Type B pancreatic cell (in vitro differentiated cells): Measurements from ENCODE around the gene BAAT. TPM values are rescaled to one million over a fixed set of nuclear protein-coding genes. Genes with fewer than 3 reads are reported as not detected.

Source experiments
- DNase-seq: peaks from one replicate; pipeline ENCODE4 v3.0.0; 2021; ENCODE audit warnings: mixed read lengths; ENCODE audit not compliant: unreplicated experiment; ENCODE audit errors: extremely low spot score
- H3K27ac Mint-ChIP-seq: 2 replicates; pipeline ENCODE4 v1.8.0; 2021; ENCODE audit warnings: mild to moderate bottlenecking, mixed read lengths
- H3K27me3 Mint-ChIP-seq: 2 replicates; pipeline ENCODE4 v1.8.0; 2021; ENCODE audit warnings: mixed read lengths
- H3K36me3 Mint-ChIP-seq: 2 replicates; pipeline ENCODE4 v1.8.0; 2021; ENCODE audit warnings: mixed read lengths
- H3K4me1 Mint-ChIP-seq: one replicate; pipeline ENCODE4 v1.8.0; 2021; ENCODE audit warnings: mixed read lengths; ENCODE audit not compliant: unreplicated experiment
- H3K4me3 Mint-ChIP-seq: 2 replicates; pipeline ENCODE4 v1.8.0; 2021; ENCODE audit warnings: mild to moderate bottlenecking, mixed read lengths
- H3K9me3 Mint-ChIP-seq: 2 replicates; pipeline ENCODE4 v1.8.0; 2021; ENCODE audit warnings: mixed read lengths
- total RNA-seq: library from RNA; stranded (reverse); gene quantifications from 2 replicates; pipeline ENCODE4 v1.2.1, GENCODE V29; 2021; ENCODE audit warnings: low replicate concordance
- TF ChIP-seq, protein P1 (sequence below): fragments of 200-600 bp; sonication (generic); conservative IDR thresholded peaks from 2 replicates; pipeline ENCODE4 v1.5.0; 2021; ENCODE audit warnings: antibody characterized with exemption, mild to moderate bottlenecking

Gene BAAT
- total RNA-seq, 1 donor from 2014 or later: 0.53 TPM

DNA sequence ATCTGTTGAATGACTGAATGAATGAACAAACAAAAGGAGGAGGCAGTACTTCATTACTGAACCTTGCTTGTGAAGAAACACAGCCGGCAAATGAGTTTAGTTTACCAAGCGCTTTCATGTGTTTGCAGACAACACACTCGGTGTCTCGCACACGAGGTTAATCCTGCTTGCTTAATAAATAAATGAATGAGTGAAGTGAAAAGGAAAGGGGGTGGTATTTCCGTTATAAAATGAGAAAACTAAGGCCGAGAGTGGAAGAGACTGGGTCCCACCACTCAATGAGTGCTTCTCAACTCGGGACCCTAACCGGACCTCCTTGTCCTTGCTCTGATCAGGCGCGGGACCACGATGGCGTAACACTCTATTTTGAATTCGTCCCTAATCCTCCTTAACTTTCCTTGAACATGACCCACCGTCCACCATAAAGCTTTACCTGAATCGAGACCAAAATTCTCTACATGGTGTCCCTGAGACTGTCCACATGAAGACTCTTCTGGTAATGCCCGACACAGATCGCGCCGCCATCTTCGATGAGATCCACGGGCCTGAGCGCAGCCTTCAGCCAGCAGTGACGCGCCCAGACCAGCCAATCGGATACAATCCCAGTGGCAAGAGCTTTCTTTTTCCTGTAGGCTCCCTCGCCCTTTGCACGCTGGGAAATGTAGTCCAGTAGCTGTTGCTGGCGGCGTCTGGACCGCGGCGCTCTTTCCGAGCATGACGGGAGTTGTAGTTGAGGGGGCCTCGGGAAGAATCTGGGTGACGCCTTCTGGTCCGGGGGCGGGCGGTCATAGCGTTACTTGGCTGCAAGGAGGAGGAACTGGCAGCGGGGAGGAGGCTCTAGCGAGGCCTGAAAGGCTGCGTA lies 13.5 kb upstream of the BAAT start, which contains the start of the genes MRPL50 and ZNF189:
TSS of gene MRPL50 (minus strand) at position 551 of the 862 bp plus-strand sequence. CDS start at position 525, 26 bp downstream.
TSS of gene ZNF189 (plus strand) at position 784 of the 862 bp plus-strand sequence. CDS start 306 bp downstream, outside the sequence.
- TF ChIP-seq, protein P1, sequence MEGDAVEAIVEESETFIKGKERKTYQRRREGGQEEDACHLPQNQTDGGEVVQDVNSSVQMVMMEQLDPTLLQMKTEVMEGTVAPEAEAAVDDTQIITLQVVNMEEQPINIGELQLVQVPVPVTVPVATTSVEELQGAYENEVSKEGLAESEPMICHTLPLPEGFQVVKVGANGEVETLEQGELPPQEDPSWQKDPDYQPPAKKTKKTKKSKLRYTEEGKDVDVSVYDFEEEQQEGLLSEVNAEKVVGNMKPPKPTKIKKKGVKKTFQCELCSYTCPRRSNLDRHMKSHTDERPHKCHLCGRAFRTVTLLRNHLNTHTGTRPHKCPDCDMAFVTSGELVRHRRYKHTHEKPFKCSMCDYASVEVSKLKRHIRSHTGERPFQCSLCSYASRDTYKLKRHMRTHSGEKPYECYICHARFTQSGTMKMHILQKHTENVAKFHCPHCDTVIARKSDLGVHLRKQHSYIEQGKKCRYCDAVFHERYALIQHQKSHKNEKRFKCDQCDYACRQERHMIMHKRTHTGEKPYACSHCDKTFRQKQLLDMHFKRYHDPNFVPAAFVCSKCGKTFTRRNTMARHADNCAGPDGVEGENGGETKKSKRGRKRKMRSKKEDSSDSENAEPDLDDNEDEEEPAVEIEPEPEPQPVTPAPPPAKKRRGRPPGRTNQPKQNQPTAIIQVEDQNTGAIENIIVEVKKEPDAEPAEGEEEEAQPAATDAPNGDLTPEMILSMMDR: no peak
- peak; percentile 94 for DNase-seq
- H3K4me3 Mint-ChIP-seq: peak within 1 kb of the TSS; percentile 99
- H3K27ac Mint-ChIP-seq: peak within 1 kb of the TSS; percentile 99
- H3K4me1 Mint-ChIP-seq: peaks cover 31% of the 10 kb centered on the region
- no peaks in the 10 kb centered on the region for H3K27me3 Mint-ChIP-seq
- peaks cover 34% of the 10 kb centered on the region for H3K9me3 Mint-ChIP-seq
- H3K36me3 Mint-ChIP-seq: peaks cover 76% of the 10 kb centered on the region

DNA sequence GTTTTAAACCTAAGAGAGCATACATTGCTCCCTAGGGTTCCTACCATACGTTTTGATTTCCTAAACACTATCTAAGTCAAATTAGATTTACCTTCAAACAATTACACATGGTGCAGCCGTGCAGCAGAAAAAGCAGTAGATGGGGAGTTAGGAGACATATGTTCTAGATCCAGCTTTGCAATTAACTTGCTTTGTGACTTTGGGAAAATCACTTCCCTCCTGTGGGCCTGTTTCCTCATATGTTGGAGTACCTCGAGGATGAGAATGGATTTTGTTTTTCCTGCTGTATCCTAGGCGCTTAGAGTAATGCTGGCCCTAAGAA lies 12.9 kb upstream of the BAAT start:
- Mint-ChIP-seq H3K36me3 (peaks cover 76% of the 10 kb centered on the region), H3K27ac (peak overlapping the region; percentile 99), H3K4me3 (peak overlapping the region; percentile 99), H3K9me3 (peaks cover 30% of the 10 kb centered on the region), H3K27me3 (no peaks in the 10 kb centered on the region), H3K4me1 (peaks cover 31% of the 10 kb centered on the region)
- TF ChIP-seq, protein P1: no peak
- DNase-seq: no peak

DNA sequence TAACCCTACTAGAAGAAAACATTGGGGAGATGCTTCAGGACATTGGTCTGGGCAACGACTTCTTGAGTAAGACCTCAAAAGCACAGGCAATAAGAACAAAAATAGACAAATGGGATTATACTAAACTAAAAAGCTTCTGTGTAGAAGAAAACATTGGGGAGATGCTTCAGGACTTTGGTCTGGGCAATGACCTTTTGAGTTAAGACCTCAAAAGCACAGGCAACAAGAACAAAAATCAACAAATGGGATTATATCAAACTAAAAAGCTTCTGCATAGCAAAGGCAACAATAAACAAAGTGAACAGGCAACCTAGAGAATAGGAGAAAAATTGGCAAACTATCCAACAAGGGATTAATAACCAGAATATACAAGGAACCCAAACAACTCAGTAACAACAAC lies 9.9 kb upstream of the BAAT start:
- Mint-ChIP-seq H3K27ac (no peak overlapping the region), H3K4me3 (peak overlapping the region; percentile 6), H3K9me3 (peaks cover 13% of the 10 kb centered on the region), H3K27me3 (no peaks in the 10 kb centered on the region), H3K4me1 (peaks cover 14% of the 10 kb centered on the region), H3K36me3 (peaks cover 75% of the 10 kb centered on the region)
- no peak for DNase-seq
- TF ChIP-seq, protein P1: no peak

DNA sequence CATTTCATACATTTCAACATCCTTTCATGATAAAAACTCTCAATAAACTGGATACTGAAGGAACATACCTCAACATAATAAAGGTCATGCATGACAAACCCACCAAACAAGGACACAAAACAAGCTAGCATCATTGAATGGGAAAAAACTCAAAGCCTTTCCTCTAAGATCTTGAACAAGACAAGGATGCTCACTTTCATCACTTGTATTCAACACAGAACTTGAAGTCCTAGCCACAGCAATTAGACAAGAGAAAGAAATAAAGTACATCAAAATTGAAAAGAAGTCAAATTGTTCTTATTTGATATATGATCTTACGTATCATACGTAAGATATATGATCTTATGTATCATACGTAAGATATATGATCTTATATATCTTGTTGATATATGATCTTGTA lies 8.3 kb upstream of the BAAT start:
- Mint-ChIP-seq H3K9me3 (peaks cover 13% of the 10 kb centered on the region), H3K27ac (no peak overlapping the region), H3K4me1 (peaks cover 14% of the 10 kb centered on the region), H3K4me3 (no peak overlapping the region), H3K27me3 (no peaks in the 10 kb centered on the region), H3K36me3 (peaks cover 79% of the 10 kb centered on the region)
- DNase-seq: no peak
- TF ChIP-seq, protein P1: no peak

DNA sequence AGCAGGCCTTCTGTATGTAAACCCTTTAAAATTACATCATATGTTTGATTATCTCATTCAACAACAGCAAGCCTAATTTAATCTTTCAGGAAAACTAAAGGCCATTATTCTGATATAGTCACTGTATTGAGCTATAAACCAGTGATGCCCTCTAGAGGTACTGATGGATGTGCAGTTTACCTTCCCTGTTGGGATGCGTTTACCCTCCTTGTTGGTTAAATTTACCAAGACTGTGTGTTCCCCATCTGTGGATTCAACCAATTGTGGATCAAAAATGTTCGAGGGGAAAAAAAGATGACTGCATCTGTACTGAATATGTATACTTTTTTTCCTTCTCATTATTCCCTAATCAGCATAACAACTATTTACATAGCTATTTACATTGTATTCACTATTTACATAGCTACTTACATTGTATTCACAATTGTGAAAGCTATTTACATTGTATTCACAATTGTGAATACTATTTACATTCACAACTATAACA lies 3.7 kb upstream of the BAAT start:
- DNase-seq: no peak
- Mint-ChIP-seq H3K27ac (no peak overlapping the region), H3K27me3 (no peaks in the 10 kb centered on the region), H3K36me3 (peaks cover 65% of the 10 kb centered on the region), H3K4me3 (no peak overlapping the region), H3K9me3 (no peaks in the 10 kb centered on the region), H3K4me1 (no peaks in the 10 kb centered on the region)
- TF ChIP-seq, protein P1: no peak
